HG03575 (cell line): ENCODE measurements around the gene CNTRL.
"Not testable (repeated sequence)": the region's sequence is repeated elsewhere in the genome, so short reads cannot be mapped to it uniquely, and the experiment has no call there.

Experiments
- ATAC-seq: cut with Tn5 transposase; IDR thresholded peaks from one replicate; pipeline ENCODE4 v1.9.1; 2021; ENCODE audit not compliant: unreplicated experiment, insufficient number of reproducible peaks, low FRiP score; ENCODE audit errors: extremely low read depth

The CNTRL gene

GRCh38 chr9:121066850-121067249, 7.9 kb upstream of the CNTRL start:
- ATAC-seq, result no peak

GRCh38 chr9:121067640-121068039, 7.1 kb upstream of the CNTRL start:
- ATAC-seq, result no peak

GRCh38 chr9:121069396-121069795, 5.4 kb upstream of the CNTRL start:
- ATAC-seq, result no peak

- ATAC-seq, result no peak
These were observed 3.4 kb upstream of the CNTRL start for GRCh38 chr9:121071370-121071755.

GRCh38 chr9:121071756-121072421, 2.9 kb upstream of the CNTRL start:
- ATAC-seq, result no peak

GRCh38 chr9:121073038-121073437, 1.7 kb upstream of the CNTRL start:
- ATAC-seq, result no peak

GRCh38 chr9:121075251-121076036, 689 bp downstream of the CNTRL start:
- ATAC-seq, result no peak

- ATAC-seq, result no peak
These were observed 7.3 kb downstream of the CNTRL start for GRCh38 chr9:121082075-121082474.

GRCh38 chr9:121085661-121086060, 10.9 kb downstream of the CNTRL start:
- ATAC-seq, result no peak

- ATAC-seq, result no peak
These were observed 13.8 kb downstream of the CNTRL start for GRCh38 chr9:121088576-121088975.

GRCh38 chr9:121090743-121091142, 16.0 kb downstream of the CNTRL start:
- not testable (repeated sequence) for ATAC-seq

- ATAC-seq, result no peak
These were observed 20.3 kb downstream of the CNTRL start for GRCh38 chr9:121095057-121095456.

GRCh38 chr9:121098567-121099198, 23.9 kb downstream of the CNTRL start:
- ATAC-seq, result no peak

- not testable (repeated sequence) for ATAC-seq
These were observed 29.3 kb downstream of the CNTRL start for GRCh38 chr9:121104054-121104453.

GRCh38 chr9:121105531-121105930, 30.8 kb downstream of the CNTRL start:
- no peak for ATAC-seq

GRCh38 chr9:121107029-121107428, 32.3 kb downstream of the CNTRL start:
- ATAC-seq, result no peak

GRCh38 chr9:121107881-121108280, 33.1 kb downstream of the CNTRL start:
- ATAC-seq, result no peak

- ATAC-seq, result no peak
These were observed 40.7 kb downstream of the CNTRL start for GRCh38 chr9:121115466-121115865.

- no peak for ATAC-seq
These were observed 43.5 kb downstream of the CNTRL start for GRCh38 chr9:121118266-121118665.

GRCh38 chr9:121120386-121120785, 45.6 kb downstream of the CNTRL start:
- no peak for ATAC-seq
